HepG2 (cell line): ENCODE measurements around the gene SH3BP2. TPM values are rescaled to one million over a fixed set of nuclear protein-coding genes. Genes with fewer than 3 reads are reported as not detected.

Experiments used
- ARID4A ChIP-seq: sonication (generic); formaldehyde crosslinking; IDR thresholded peaks from 2 replicates; pipeline ENCODE4 v1.5.0; 2020; ENCODE audit warnings: mild to moderate bottlenecking, missing genetic modification reagents, borderline replicate concordance
- BATF2 ChIP-seq: sonication (generic); formaldehyde crosslinking; IDR thresholded peaks from 2 replicates; pipeline ENCODE4 v1.8.0; 2022; ENCODE audit warnings: mild to moderate bottlenecking, missing genetic modification reagents, moderate library complexity
- DMAP1 ChIP-seq: IDR thresholded peaks from 2 replicates; pipeline ENCODE4 v1.6.1; 2016
- HNRNPUL1 ChIP-seq: fragments of 200-400 bp; formaldehyde crosslinking; IDR thresholded peaks from 2 replicates; pipeline ENCODE4 v1.6.1; 2017; ENCODE audit warnings: low read depth, mild to moderate bottlenecking, low read length, moderate library complexity
- KDM2A ChIP-seq: sonication (generic); formaldehyde crosslinking; IDR thresholded peaks from 2 replicates; pipeline ENCODE4 v1.4.0; 2020; ENCODE audit warnings: low read depth, missing genetic modification reagents, borderline replicate concordance
- NFYC ChIP-seq: IDR thresholded peaks from 2 replicates; pipeline ENCODE4 v1.6.1; 2016; ENCODE audit warnings: missing genetic modification reagents, missing compliant biosample characterization
- SP140L ChIP-seq: sonication (generic); formaldehyde crosslinking; IDR thresholded peaks from 2 replicates; pipeline ENCODE4 v1.4.0; 2020; ENCODE audit warnings: missing genetic modification reagents, borderline replicate concordance
- ZFP1 ChIP-seq: IDR thresholded peaks from 2 replicates; pipeline ENCODE4 v1.6.1; 2016
- ZFP90 ChIP-seq: sonication (generic); formaldehyde crosslinking; IDR thresholded peaks from 2 replicates; pipeline ENCODE4 v1.8.0; 2022; ENCODE audit warnings: missing genetic modification reagents, mild to moderate bottlenecking, inconsistent platforms, borderline replicate concordance
- ZMAT5 ChIP-seq: sonication (generic); formaldehyde crosslinking; IDR thresholded peaks from 2 replicates; pipeline ENCODE4 v1.5.0; 2020; ENCODE audit warnings: mild to moderate bottlenecking, low read depth, missing genetic modification reagents, borderline replicate concordance
- ZNF18 ChIP-seq: sonication (generic); formaldehyde crosslinking; IDR thresholded peaks from 2 replicates; pipeline ENCODE4 v1.8.0; 2022; ENCODE audit warnings: mild to moderate bottlenecking, missing genetic modification reagents; ENCODE audit not compliant: insufficient replicate concordance
- ZNF224 ChIP-seq: sonication (generic); formaldehyde crosslinking; IDR thresholded peaks from 2 replicates; pipeline ENCODE4 v1.5.0; 2020; ENCODE audit warnings: mild to moderate bottlenecking, missing genetic modification reagents
- ZNF253 ChIP-seq: sonication (generic); formaldehyde crosslinking; IDR thresholded peaks from 2 replicates; pipeline ENCODE4 v1.8.0; 2022; ENCODE audit warnings: mild to moderate bottlenecking, missing genetic modification reagents, borderline replicate concordance
- ZNF414 ChIP-seq: sonication (generic); formaldehyde crosslinking; IDR thresholded peaks from 2 replicates; pipeline ENCODE4 v1.5.0; 2020; ENCODE audit warnings: missing genetic modification reagents
- polyA plus RNA-seq, 8 experiments: library from polyadenylated mRNA; depleted of rRNA in 3 of 8; stranded (reverse) in 7 of 8; unstranded in 1 of 8; fragments of >200 nt; fragmentation: Illumina TruSeq in 4 of 8; extraction: Trizol in 4 of 8; gene quantifications; 2 replicates each; pipeline versions ENCODE4 v1.2.1 to v1.2.3, GENCODE V29; 2011 to 2016; ENCODE audit warnings: low read depth in 4 of 8, missing spikeins in 1 of 8, mixed read lengths in 1 of 8; ENCODE audit not compliant: insufficient read depth in 1 of 8
- total RNA-seq, 5 experiments: library from RNA; depleted of rRNA; stranded (reverse); fragments of >200 nt; fragmentation: Illumina TruSeq; extraction: Trizol; gene quantifications; 2 replicates each; pipeline ENCODE4 v1.2.3, GENCODE V29; 2016; ENCODE audit warnings: low read depth in 1 of 5
- TF ChIP-seq, protein P1 (sequence below): sonication (generic); formaldehyde crosslinking; IDR thresholded peaks from 2 replicates; pipeline ENCODE4 v1.5.0; 2020; ENCODE audit warnings: missing genetic modification reagents, mild to moderate bottlenecking, borderline replicate concordance

SH3BP2 gene
- total and polyA plus RNA-seq, 2 of the 13 experiments (the other 11 are each of a cell fraction or from before 2014, with no cell fraction given): 16.9 to 34.5 TPM

- TF ChIP-seq ARID4A (CRISPR knock-in tag) (0 out of 2 replicates have a peak, but pooled peaks have one; percentile 63), NFYC (CRISPR knock-in tag) (0 out of 2 replicates have a peak, but pooled peaks have one; percentile 30), SP140L (CRISPR knock-in tag) (no peak), DMAP1 (CRISPR knock-in tag) (peak; percentile 60; the same call in 1 of the 2 replicates), ZMAT5 (CRISPR knock-in tag) (no peak), ZFP1 (CRISPR knock-in tag) (no peak), ZNF414 (0 out of 2 replicates have a peak, but pooled peaks have one; percentile 49), KDM2A (CRISPR knock-in tag) (peak; percentile 55; the same call in 1 of the 2 replicates), BATF2 (peak; percentile 86; the same call in 1 of the 2 replicates), ZNF224 (0 out of 2 replicates have a peak, but pooled peaks have one; percentile 49), HNRNPUL1 (no peak), ZFP90 (CRISPR knock-in tag) (no peak; the same call in 1 of the 2 replicates), ZNF18 (CRISPR knock-in tag) (peak; percentile 90), ZNF253 (CRISPR knock-in tag) (0 out of 2 replicates have a peak, but pooled peaks have one; percentile 77)
- TF ChIP-seq, protein P1, sequence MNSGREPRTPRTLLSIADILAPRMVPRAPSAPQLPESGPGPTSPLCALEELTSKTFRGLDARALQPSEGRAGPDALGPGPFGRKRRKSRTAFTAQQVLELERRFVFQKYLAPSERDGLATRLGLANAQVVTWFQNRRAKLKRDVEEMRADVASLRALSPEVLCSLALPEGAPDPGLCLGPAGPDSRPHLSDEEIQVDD (CRISPR knock-in tag): peak; percentile 78; the same call in 1 of the 2 replicates
Measured at GRCh38 chr4:2792711-2793585, at the start of gene SH3BP2 (continued).
